BLaER1 treated with 17β-estradiol and CSF1 and Interleukin-3, amounts not matched to agents 10 nM and 100 nM (cell line): Measurements from ENCODE around the gene NOS1AP.

Experiments used
- H3K27ac ChIP-seq, 11 experiments: shearing (Covaris generic); formaldehyde crosslinking; 2 replicates each; pipeline ENCODE4 v1.8.1; 2022
- H3K27me3 ChIP-seq, 11 experiments: shearing (Covaris generic); formaldehyde crosslinking; 2 replicates each; pipeline ENCODE4 v1.8.1; 2022
- H3K36me3 ChIP-seq, 11 experiments: shearing (Covaris generic); formaldehyde crosslinking; 2 replicates each; pipeline ENCODE4 v1.8.1; 2022
- H3K4me1 ChIP-seq, 10 experiments: shearing (Covaris generic); formaldehyde crosslinking; 2 replicates each; pipeline ENCODE4 v1.8.1; 2022
- H3K4me2 ChIP-seq, 11 experiments: shearing (Covaris generic); formaldehyde crosslinking; 2 replicates each; pipeline ENCODE4 v1.8.1; 2022
- H3K4me3 ChIP-seq, 10 experiments: shearing (Covaris generic); formaldehyde crosslinking; 2 replicates each; pipeline ENCODE4 v1.8.1; 2022
- H3K9ac ChIP-seq, 11 experiments: shearing (Covaris generic); formaldehyde crosslinking; 2 replicates each; pipeline ENCODE4 v1.8.1; 2022
- H3K9me3 ChIP-seq, 11 experiments: shearing (Covaris generic); formaldehyde crosslinking; replicated peaks in 1 of 11; 2 replicates each; pipeline ENCODE4 v1.8.1; 2022
- H4K20me1 ChIP-seq, 11 experiments: shearing (Covaris generic); formaldehyde crosslinking; 2 replicates each; pipeline ENCODE4 v1.8.1; 2022
- Cebpa-rat ChIP-seq, 11 experiments: shearing (Covaris generic); IDR thresholded peaks; 2 replicates each; pipeline ENCODE4 v1.8.1; 2022

Gene NOS1AP

GRCh38 chr1:162187687-162188276 lies 118.3 kb downstream of the NOS1AP start:
- H3K4me2 ChIP-seq, result no peak overlapping the region
- H3K4me3 ChIP-seq, result no peak overlapping the region
- no peaks in the 10 kb centered on the region for H3K36me3 ChIP-seq
- no peak for TF ChIP-seq Cebpa-rat (IDR thresholded peaks at IDR 0.05)
- H3K27me3 ChIP-seq, result no peaks in the 10 kb centered on the region
- H3K9me3 ChIP-seq, result peaks cover 0 to 7% (median 0%) of the 10 kb centered on the region in 11 experiments; a peak in 2 of 22 replicates
- no peaks in the 10 kb centered on the region; a peak in 1 of 20 replicates for H3K4me1 ChIP-seq
- H3K27ac ChIP-seq, result no peak overlapping the region
- no peak overlapping the region for H3K9ac ChIP-seq
- H4K20me1 ChIP-seq, result no peaks in the 10 kb centered on the region

- Histone ChIP-seq H3K27me3 (no peaks in the 10 kb centered on the region), H3K27ac (no peak overlapping the region), H3K4me2 (no peak overlapping the region), H3K4me1 (peaks cover 3 to 11% (median 8%) of the 10 kb centered on the region in 10 experiments; a peak in 19 of 20 replicates), H3K9ac (no peak overlapping the region), H3K9me3 (peaks cover 0 to 7% (median 0%) of the 10 kb centered on the region in 11 experiments; a peak in 2 of 22 replicates), H3K36me3 (no peaks in the 10 kb centered on the region), H3K4me3 (no peak overlapping the region), H4K20me1 (no peaks in the 10 kb centered on the region)
- TF ChIP-seq Cebpa-rat (IDR thresholded peaks at IDR 0.05), result no peak
Measured at GRCh38 chr1:162189345-162189744, 119.9 kb downstream of the NOS1AP start.

DNA sequence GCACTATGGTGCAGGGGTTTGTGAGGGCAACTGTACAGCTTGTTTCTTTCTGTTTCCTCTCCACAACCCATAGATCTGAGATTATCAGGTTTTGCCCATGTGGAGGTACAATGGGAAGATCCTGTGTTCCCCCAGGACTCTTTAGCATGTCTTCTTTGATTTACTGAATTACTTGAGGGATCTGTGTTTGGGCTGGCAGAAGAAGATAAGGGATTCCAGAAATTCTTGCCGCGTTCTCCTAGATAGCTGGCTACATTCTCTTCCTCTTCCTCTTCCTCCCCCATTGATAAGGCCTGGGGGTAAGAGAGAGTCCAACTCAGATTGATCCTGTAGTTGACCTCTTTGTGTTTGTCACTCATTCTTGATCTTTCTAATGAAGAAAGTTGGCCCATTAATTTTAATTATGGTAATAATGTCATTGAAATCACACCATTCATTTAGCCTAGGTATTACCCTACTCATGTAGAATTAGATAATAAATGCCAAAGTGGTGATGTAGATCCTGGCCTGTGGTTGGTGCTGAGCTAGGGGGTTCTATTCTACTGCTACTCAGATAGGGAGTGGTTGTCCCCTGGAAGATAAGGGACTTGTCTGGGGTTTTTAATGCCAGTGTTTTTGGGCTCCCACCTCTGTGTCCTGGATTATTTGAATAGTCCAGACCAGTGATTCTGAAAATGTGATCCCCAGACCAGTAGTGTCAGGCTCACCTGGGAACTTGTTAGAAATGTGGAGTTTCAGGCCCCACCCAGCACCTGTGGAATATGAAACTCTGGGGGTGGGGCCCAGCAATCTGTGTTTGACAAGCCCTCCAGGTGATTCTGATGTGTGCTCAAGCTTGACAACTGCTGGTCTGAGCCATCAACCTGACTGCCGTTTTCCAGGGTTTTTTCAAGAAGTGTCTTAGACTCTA lies 122.2 kb downstream of the NOS1AP start:
- no peaks in the 10 kb centered on the region for H3K27me3 ChIP-seq
- no peak overlapping the region for H3K4me2 ChIP-seq
- no peak overlapping the region for H3K4me3 ChIP-seq
- no peak overlapping the region for H3K27ac ChIP-seq
- TF ChIP-seq Cebpa-rat (IDR thresholded peaks at IDR 0.05), result no peak
- H3K9me3 ChIP-seq, result peaks cover 0 to 3% (median 0%) of the 10 kb centered on the region in 11 experiments; a peak in 1 of 22 replicates
- peaks cover 8 to 16% (median 14%) of the 10 kb centered on the region in 10 experiments; a peak in 19 of 20 replicates for H3K4me1 ChIP-seq
- no peak overlapping the region for H3K9ac ChIP-seq
- H3K36me3 ChIP-seq, result no peaks in the 10 kb centered on the region
- no peaks in the 10 kb centered on the region for H4K20me1 ChIP-seq

GRCh38 chr1:162192306-162192678 lies 122.8 kb downstream of the NOS1AP start:
- no peaks in the 10 kb centered on the region for H3K27me3 ChIP-seq
- no peak overlapping the region for H3K4me3 ChIP-seq
- peaks cover 8 to 16% (median 14%) of the 10 kb centered on the region in 10 experiments; a peak in 19 of 20 replicates for H3K4me1 ChIP-seq
- no peak overlapping the region for H3K9ac ChIP-seq
- no peaks in the 10 kb centered on the region for H3K9me3 ChIP-seq
- H3K27ac ChIP-seq, result no peak overlapping the region
- H3K4me2 ChIP-seq, result no peak overlapping the region
- TF ChIP-seq Cebpa-rat (IDR thresholded peaks at IDR 0.05), result no peak
- H3K36me3 ChIP-seq, result no peaks in the 10 kb centered on the region
- no peaks in the 10 kb centered on the region for H4K20me1 ChIP-seq

DNA sequence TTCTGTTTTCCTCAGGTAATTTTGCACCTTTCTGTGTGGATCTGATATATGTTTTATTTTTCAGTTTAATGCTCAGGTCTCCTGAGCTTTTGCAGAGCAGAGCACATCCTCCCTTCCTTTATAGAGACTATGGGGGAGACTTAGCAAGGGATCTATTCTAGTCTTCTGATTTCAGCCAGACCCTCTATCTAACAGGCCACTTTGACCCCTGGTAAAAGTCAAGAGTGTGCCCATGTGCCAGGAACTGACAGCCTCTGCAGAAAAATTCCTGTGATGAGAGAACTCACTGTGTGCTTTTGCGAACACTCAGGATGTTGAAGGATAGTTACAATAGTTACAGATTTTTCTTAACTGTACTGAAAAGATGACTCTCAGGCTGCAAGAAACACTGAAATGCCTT lies 123.3 kb downstream of the NOS1AP start:
- Histone ChIP-seq H3K27me3 (no peaks in the 10 kb centered on the region), H3K4me2 (no peak overlapping the region), H3K9me3 (no peaks in the 10 kb centered on the region), H4K20me1 (no peaks in the 10 kb centered on the region), H3K4me1 (peaks cover 8 to 16% (median 14%) of the 10 kb centered on the region in 10 experiments; a peak in 19 of 20 replicates), H3K9ac (no peak overlapping the region), H3K27ac (no peak overlapping the region), H3K4me3 (no peak overlapping the region), H3K36me3 (no peaks in the 10 kb centered on the region)
- TF ChIP-seq Cebpa-rat (IDR thresholded peaks at IDR 0.05), result no peak

DNA sequence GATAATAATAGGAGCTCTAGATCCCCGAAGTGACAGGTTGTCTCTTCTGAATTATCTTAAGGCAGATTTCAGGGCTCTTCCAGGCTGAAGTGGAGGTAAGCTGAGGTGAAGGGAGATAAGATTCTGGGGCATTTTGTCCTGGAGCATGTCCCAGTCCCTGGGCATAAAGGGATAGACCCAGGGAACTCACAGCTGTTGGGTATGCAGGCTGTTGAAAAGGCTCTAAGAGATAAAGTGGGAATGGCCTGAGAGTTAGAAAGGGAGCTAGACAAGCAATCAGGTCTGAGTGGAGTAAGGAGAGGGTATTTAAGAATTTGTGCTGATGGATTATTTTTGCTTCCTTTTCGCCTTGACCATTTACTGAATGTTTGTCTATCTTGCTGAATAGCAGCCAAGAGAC lies 123.7 kb downstream of the NOS1AP start:
- no peaks in the 10 kb centered on the region for H3K9me3 ChIP-seq
- no peak overlapping the region for H3K27ac ChIP-seq
- no peaks in the 10 kb centered on the region for H3K27me3 ChIP-seq
- H3K4me3 ChIP-seq, result no peak overlapping the region
- H4K20me1 ChIP-seq, result no peaks in the 10 kb centered on the region
- peak overlapping the region in 2 of 11 experiments; percentile 35 to 51; a peak in 2 of 22 replicates for H3K4me2 ChIP-seq
- H3K4me1 ChIP-seq, result peaks cover 8 to 16% (median 14%) of the 10 kb centered on the region in 10 experiments; a peak in 19 of 20 replicates
- TF ChIP-seq Cebpa-rat (IDR thresholded peaks at IDR 0.05), result no peak
- no peak overlapping the region for H3K9ac ChIP-seq
- no peaks in the 10 kb centered on the region for H3K36me3 ChIP-seq

- H3K4me1 ChIP-seq, result peaks cover 8 to 16% (median 14%) of the 10 kb centered on the region in 10 experiments; a peak in 19 of 20 replicates
- H3K27me3 ChIP-seq, result no peaks in the 10 kb centered on the region
- TF ChIP-seq Cebpa-rat (IDR thresholded peaks at IDR 0.05), result no peak
- no peak overlapping the region for H3K9ac ChIP-seq
- no peaks in the 10 kb centered on the region for H4K20me1 ChIP-seq
- no peaks in the 10 kb centered on the region for H3K9me3 ChIP-seq
- H3K4me3 ChIP-seq, result no peak overlapping the region
- peak overlapping the region in 8 of 11 experiments; percentile 17 to 54 (median 45); a peak in 13 of 22 replicates for H3K4me2 ChIP-seq
- H3K36me3 ChIP-seq, result no peaks in the 10 kb centered on the region
- H3K27ac ChIP-seq, result no peak overlapping the region; a peak in 1 of 22 replicates
Measured at GRCh38 chr1:162193815-162194214, 124.3 kb downstream of the NOS1AP start.

- no peaks in the 10 kb centered on the region for H4K20me1 ChIP-seq
- TF ChIP-seq Cebpa-rat (IDR thresholded peaks at IDR 0.05), result no peak
- H3K36me3 ChIP-seq, result no peaks in the 10 kb centered on the region
- peaks cover 8 to 16% (median 14%) of the 10 kb centered on the region in 10 experiments; a peak in 19 of 20 replicates for H3K4me1 ChIP-seq
- H3K27me3 ChIP-seq, result no peaks in the 10 kb centered on the region
- no peak overlapping the region for H3K9ac ChIP-seq
- H3K4me2 ChIP-seq, result no peak overlapping the region
- H3K27ac ChIP-seq, result no peak overlapping the region
- no peaks in the 10 kb centered on the region for H3K9me3 ChIP-seq
- no peak overlapping the region for H3K4me3 ChIP-seq
Measured at GRCh38 chr1:162195567-162195966, 126.1 kb downstream of the NOS1AP start.

DNA sequence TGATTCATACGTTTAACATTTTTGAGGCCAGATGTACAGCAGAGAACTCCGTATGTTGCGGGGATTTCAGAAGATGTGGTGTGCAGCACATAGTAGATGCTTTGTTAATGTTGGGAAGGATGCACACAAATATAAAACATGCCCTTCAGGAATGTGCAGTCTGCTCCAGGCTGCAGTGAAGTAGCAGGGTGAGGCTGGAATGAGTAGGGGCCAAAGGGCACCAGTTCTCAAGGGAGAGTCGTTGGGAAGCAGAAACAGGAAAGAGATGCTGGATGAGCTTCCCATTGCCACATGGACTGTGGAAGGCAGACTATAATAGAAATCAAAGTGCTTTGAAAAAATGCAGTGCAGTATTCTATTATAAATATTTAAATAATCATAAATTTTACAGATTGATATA lies 126.9 kb downstream of the NOS1AP start:
- no peak for TF ChIP-seq Cebpa-rat (IDR thresholded peaks at IDR 0.05)
- no peaks in the 10 kb centered on the region for H3K36me3 ChIP-seq
- H3K4me1 ChIP-seq, result peaks cover 8 to 16% (median 14%) of the 10 kb centered on the region in 10 experiments; a peak in 19 of 20 replicates
- no peaks in the 10 kb centered on the region for H3K9me3 ChIP-seq
- no peak overlapping the region for H3K9ac ChIP-seq
- H3K27me3 ChIP-seq, result no peaks in the 10 kb centered on the region
- no peak overlapping the region for H3K4me3 ChIP-seq
- H4K20me1 ChIP-seq, result no peaks in the 10 kb centered on the region
- no peak overlapping the region for H3K27ac ChIP-seq
- H3K4me2 ChIP-seq, result no peak overlapping the region
